Neural cell (in vitro differentiated cells): ENCODE data around the gene MINDY2.

Experiments used
- CTCF ChIP-seq: fragments of 450-650 bp; IDR thresholded peaks from 2 replicates; pipeline ENCODE4 v1.5.1; 2014; ENCODE audit warnings: antibody characterized with exemption, mild to moderate bottlenecking, moderate library complexity; ENCODE audit not compliant: poor library complexity, severe bottlenecking
- EZH2 ChIP-seq: fragments of 200-600, 300-800 bp; shearing (Covaris generic), sonication (generic); IDR thresholded peaks from 2 replicates; pipeline ENCODE4 v1.6.1; 2014; ENCODE audit warnings: antibody characterized with exemption, low read length, borderline replicate concordance, mild to moderate bottlenecking; ENCODE audit not compliant: insufficient read depth, poor library complexity, severe bottlenecking
- MXI1 ChIP-seq: fragments of 450-650 bp; conservative IDR thresholded peaks from 2 replicates; pipeline ENCODE4 v1.6.1; 2014; ENCODE audit warnings: antibody characterized with exemption, mild to moderate bottlenecking; ENCODE audit not compliant: poor library complexity, severe bottlenecking
- POLR2AphosphoS5 ChIP-seq: IDR thresholded peaks from 2 replicates; pipeline ENCODE4 v1.6.1; 2012
- REST ChIP-seq: IDR thresholded peaks from 2 replicates; pipeline ENCODE4 v1.6.1; 2012; ENCODE audit warnings: borderline replicate concordance
- SMC3 ChIP-seq: fragments of 450-650 bp; conservative IDR thresholded peaks from 2 replicates; pipeline ENCODE4 v1.6.1; 2014; ENCODE audit warnings: antibody characterized with exemption, mild to moderate bottlenecking, moderate library complexity; ENCODE audit not compliant: poor library complexity
- TAF1 ChIP-seq: IDR thresholded peaks from 2 replicates; pipeline ENCODE4 v1.6.1; 2012; ENCODE audit warnings: low read depth

- no peak for TF ChIP-seq CTCF
- TF ChIP-seq TAF1, result no peak
- TF ChIP-seq EZH2, result no peak
- TF ChIP-seq REST, result no peak
- TF ChIP-seq POLR2AphosphoS5, result no peak
- no peak for TF ChIP-seq SMC3
- TF ChIP-seq MXI1, result no peak
Observed at GRCh38 chr15:58762731-58763130, 8.4 kb upstream of the MINDY2 start.
